SU-DHL-6 (cell line): Measurements from ENCODE around the gene CYP4F11.
"Not testable (repeated sequence)": the region's sequence is repeated elsewhere in the genome, so short reads cannot be mapped to it uniquely, and the experiment has no call there.

Experiments used
- H2AFZ ChIP-seq: fragments of 200-600 bp; sonication (generic); 2 replicates; pipeline ENCODE4 v1.6.1; 2014; ENCODE audit warnings: low read depth, mild to moderate bottlenecking, moderate library complexity, mixed read lengths, antibody characterized with exemption, low read length; ENCODE audit not compliant: severe bottlenecking
- H3F3A ChIP-seq: fragments of 200-600 bp; shearing (Covaris generic); 2 replicates; pipeline ENCODE4 v1.6.0; 2016; ENCODE audit warnings: antibody characterized with exemption, mild to moderate bottlenecking; ENCODE audit not compliant: insufficient read depth
- H3K27ac ChIP-seq: fragments of 200-600 bp; sonication (generic); 2 replicates; pipeline ENCODE4 v1.5.1; 2016; ENCODE audit warnings: low read depth, mild to moderate bottlenecking, low read length, moderate library complexity, mixed read lengths
- H3K27me3 ChIP-seq: fragments of 200-600 bp; sonication (generic), shearing (Covaris generic); 2 replicates; pipeline ENCODE4 v1.6.0; 2014; ENCODE audit warnings: mild to moderate bottlenecking, low read length
- H3K36me3 ChIP-seq: fragments of 200-600 bp; sonication (generic); 2 replicates; pipeline ENCODE4 v1.6.1; 2014; ENCODE audit warnings: mild to moderate bottlenecking, low read length, mixed read lengths
- H3K4me2 ChIP-seq: fragments of 300-600, 200-600 bp; shearing (Covaris generic), sonication (generic); 2 replicates; pipeline ENCODE4 v1.6.0; 2014; ENCODE audit warnings: low read length, low read depth, mild to moderate bottlenecking; ENCODE audit not compliant: poor library complexity, severe bottlenecking
- H3K4me3 ChIP-seq: fragments of 200-600 bp; sonication (generic); 2 replicates; pipeline ENCODE4 v1.5.1; 2014; ENCODE audit warnings: antibody characterized with exemption, low read length, mild to moderate bottlenecking, mixed read lengths; ENCODE audit not compliant: insufficient read depth, poor library complexity, severe bottlenecking
- H3K79me2 ChIP-seq: fragments of 200-600 bp; sonication (generic); 2 replicates; pipeline ENCODE4 v1.6.1; 2014; ENCODE audit warnings: mild to moderate bottlenecking, low read length, moderate library complexity; ENCODE audit not compliant: insufficient read depth
- H3K9ac ChIP-seq: fragments of 200-600 bp; sonication (generic); 2 replicates; pipeline ENCODE4 v1.7.0; 2014; ENCODE audit warnings: mild to moderate bottlenecking, low read length
- H3K9me2 ChIP-seq: fragments of 200-600 bp; sonication (generic); replicated peaks from 2 replicates; pipeline ENCODE4 v1.6.1; 2014; ENCODE audit warnings: low read length; ENCODE audit not compliant: insufficient read depth
- H3K9me3 ChIP-seq: fragments of 200-600 bp; sonication (generic); 2 replicates; pipeline ENCODE4 v1.6.1; 2014; ENCODE audit warnings: low read length, mixed read lengths; ENCODE audit not compliant: insufficient read depth
- H4K20me1 ChIP-seq: fragments of 200-600 bp; sonication (generic); 2 replicates; pipeline ENCODE4 v1.6.1; 2014; ENCODE audit warnings: low read depth, mild to moderate bottlenecking, antibody characterized with exemption, low read length, moderate library complexity, mixed read lengths
- CTCF ChIP-seq: fragments of 200-600 bp; sonication (generic); IDR thresholded peaks from one replicate; pipeline ENCODE4 v1.5.1; 2017; ENCODE audit warnings: antibody characterized with exemption, mild to moderate bottlenecking, low read length, moderate library complexity; ENCODE audit not compliant: insufficient read depth, poor library complexity, severe bottlenecking
- EZH2phosphoT487 ChIP-seq: fragments of 200-600 bp; sonication (generic), shearing (Covaris generic); conservative IDR thresholded peaks from 2 replicates; pipeline ENCODE4 v1.6.1; 2018; ENCODE audit warnings: mild to moderate bottlenecking, antibody characterized with exemption, low read length, moderate library complexity, mixed read lengths

CYP4F11 gene

GRCh38 chr19:15885919-15886318 is 48.4 kb downstream of the CYP4F11 start:
- no peak overlapping the region for H3K9ac ChIP-seq
- H2AFZ ChIP-seq, result no peak overlapping the region
- no peak for TF ChIP-seq EZH2phosphoT487
- no peak for TF ChIP-seq CTCF
- no peaks in the 10 kb centered on the region for H3K27me3 ChIP-seq
- H3K9me3 ChIP-seq, result no peaks in the 10 kb centered on the region
- no peaks in the 10 kb centered on the region for H3K79me2 ChIP-seq
- H3F3A ChIP-seq, result no peaks in the 10 kb centered on the region
- no peak overlapping the region for H3K4me2 ChIP-seq
- no peaks in the 10 kb centered on the region for H3K36me3 ChIP-seq
- no peaks in the 10 kb centered on the region for H4K20me1 ChIP-seq
- no peak overlapping the region for H3K27ac ChIP-seq
- H3K4me3 ChIP-seq, result no peak overlapping the region
- no peaks in the 10 kb centered on the region for H3K9me2 ChIP-seq

DNA sequence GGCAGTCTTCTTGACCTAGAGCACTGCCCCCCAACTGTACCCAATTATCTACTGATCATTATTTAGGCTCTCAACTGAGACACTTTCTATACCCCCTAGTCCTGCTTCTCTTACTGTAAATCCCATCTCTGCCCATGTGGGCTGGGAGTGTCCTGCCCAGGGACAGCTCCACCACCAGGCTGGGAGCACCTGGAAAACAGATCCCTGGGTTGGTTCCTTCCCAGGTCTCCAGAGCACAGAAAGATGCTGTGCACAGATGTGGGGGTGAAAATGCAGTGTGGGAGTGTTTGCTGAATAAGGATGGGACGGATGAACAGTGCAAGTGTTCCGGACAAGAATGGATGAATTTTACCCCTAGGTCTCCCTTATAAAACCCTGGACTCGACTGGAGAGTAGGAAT is 49.2 kb downstream of the CYP4F11 start:
- no peak overlapping the region for H2AFZ ChIP-seq
- H3K36me3 ChIP-seq, result no peaks in the 10 kb centered on the region
- TF ChIP-seq CTCF (no peak), EZH2phosphoT487 (no peak)
- no peaks in the 10 kb centered on the region for H3F3A ChIP-seq
- no peak overlapping the region for H3K27ac ChIP-seq
- H3K27me3 ChIP-seq, result no peaks in the 10 kb centered on the region
- H3K79me2 ChIP-seq, result no peaks in the 10 kb centered on the region
- H3K4me3 ChIP-seq, result no peak overlapping the region
- H3K4me2 ChIP-seq, result no peak overlapping the region
- no peaks in the 10 kb centered on the region for H3K9me3 ChIP-seq
- H3K9me2 ChIP-seq, result no peaks in the 10 kb centered on the region
- no peak overlapping the region for H3K9ac ChIP-seq
- H4K20me1 ChIP-seq, result no peaks in the 10 kb centered on the region

GRCh38 chr19:15883329-15883728 is 51.0 kb downstream of the CYP4F11 start:
- H3K27ac ChIP-seq, H3F3A ChIP-seq, H3K9ac ChIP-seq, H3K9me2 ChIP-seq, H3K79me2 ChIP-seq, H4K20me1 ChIP-seq, H3K36me3 ChIP-seq, H3K4me2 ChIP-seq, H3K9me3 ChIP-seq, H2AFZ ChIP-seq, H3K4me3 ChIP-seq, H3K27me3 ChIP-seq: not testable (repeated sequence)

GRCh38 chr19:15874821-15875474 is 59.4 kb downstream of the CYP4F11 start:
- H3K4me3 ChIP-seq, result no peak overlapping the region
- H3K9ac ChIP-seq, result no peak overlapping the region
- TF ChIP-seq EZH2phosphoT487 (no peak), CTCF (no peak)
- H3K9me3 ChIP-seq, result no peaks in the 10 kb centered on the region
- H3K79me2 ChIP-seq, result no peaks in the 10 kb centered on the region
- H3K27me3 ChIP-seq, result no peaks in the 10 kb centered on the region
- H3F3A ChIP-seq, result no peaks in the 10 kb centered on the region
- no peaks in the 10 kb centered on the region for H4K20me1 ChIP-seq
- no peak overlapping the region for H3K4me2 ChIP-seq
- H3K36me3 ChIP-seq, result no peaks in the 10 kb centered on the region
- H3K27ac ChIP-seq, result no peak overlapping the region
- H3K9me2 ChIP-seq, result no peaks in the 10 kb centered on the region
- no peak overlapping the region for H2AFZ ChIP-seq

GRCh38 chr19:15873771-15874170 is 60.6 kb downstream of the CYP4F11 start:
- not testable (repeated sequence) for H3K36me3 ChIP-seq, H3F3A ChIP-seq, H3K9me3 ChIP-seq, H3K4me3 ChIP-seq, H3K79me2 ChIP-seq, H3K9me2 ChIP-seq, H3K27ac ChIP-seq, H4K20me1 ChIP-seq, H2AFZ ChIP-seq, H3K9ac ChIP-seq, H3K4me2 ChIP-seq, H3K27me3 ChIP-seq
